Hindlimb muscle (tissue), 1 donor: ENCODE results near the gene VGF. TPM values are rescaled to one million over a fixed set of nuclear protein-coding genes. Genes with fewer than 3 reads are reported as not detected.
"Not testable (repeated sequence)": the region's sequence is repeated elsewhere in the genome, so short reads cannot be mapped to it uniquely, and the experiment has no call there.

Source experiments
- DNase-seq: peaks from one replicate; pipeline ENCODE4 v3.0.0-alpha.2; 2013
- polyA plus RNA-seq: library from polyadenylated mRNA; unstranded; fragments of 120-200 nt; gene quantifications from one replicate; pipeline ENCODE4 v1.2.1, GENCODE V29; 2013; ENCODE audit not compliant: insufficient read length

The VGF gene
- polyA plus RNA-seq, 1 donor: not detected

- DNase-seq: no peak
Observed at GRCh38 chr7:101134399-101134980, 30.9 kb downstream of the VGF start.

- no peak for DNase-seq
Observed at GRCh38 chr7:101133621-101134398, 31.6 kb downstream of the VGF start.

GRCh38 chr7:101132626-101133600 lies 32.5 kb downstream of the VGF start:
- not testable (repeated sequence) for DNase-seq

- no peak for DNase-seq
Observed at GRCh38 chr7:101129603-101130117, 35.7 kb downstream of the VGF start.

GRCh38 chr7:101128040-101128834 lies 37.1 kb downstream of the VGF start:
- no peak for DNase-seq

GRCh38 chr7:101127460-101128039 lies 37.8 kb downstream of the VGF start:
- DNase-seq: no peak

GRCh38 chr7:101126651-101127459 lies 38.5 kb downstream of the VGF start, which contains the start of gene SERPINE1:
Gene SERPINE1 (plus strand): TSS chr7:101127104. CDS start chr7:101128394, 1,290 bp downstream.
- DNase-seq: peak; percentile 87

- DNase-seq: peak; percentile 52
Observed at GRCh38 chr7:101125989-101126650, 39.2 kb downstream of the VGF start.

- DNase-seq: no peak
Observed at GRCh38 chr7:101124376-101125056, 40.9 kb downstream of the VGF start.

- DNase-seq: no peak
Observed at GRCh38 chr7:101123703-101124068, 41.7 kb downstream of the VGF start.

GRCh38 chr7:101122933-101123702 lies 42.3 kb downstream of the VGF start:
- DNase-seq: no peak

- DNase-seq: peak; percentile 93
Observed at GRCh38 chr7:101121991-101122932, 43.1 kb downstream of the VGF start.

- not testable (repeated sequence) for DNase-seq
Observed at GRCh38 chr7:101121631-101121990, 43.8 kb downstream of the VGF start.

GRCh38 chr7:101120315-101120714 lies 45.1 kb downstream of the VGF start:
- no peak for DNase-seq

- DNase-seq: no peak
Observed at GRCh38 chr7:101119876-101120275, 45.5 kb downstream of the VGF start.

GRCh38 chr7:101118856-101119255 lies 46.5 kb downstream of the VGF start:
- DNase-seq: no peak

GRCh38 chr7:101116898-101117297 lies 48.5 kb downstream of the VGF start:
- DNase-seq: no peak
